Mesenchymal stem cell (in vitro differentiated cells and primary cell): ENCODE measurements around the gene GLMN.
A peak's percentile ranks its signal among the peaks of the same experiment; 100 is the strongest.
"Not testable (repeated sequence)": the region's sequence is repeated elsewhere in the genome, so short reads cannot be mapped to it uniquely, and the experiment has no call there.

Experiments
- DNase-seq: peaks from one replicate; pipeline ENCODE4 v3.0.0-alpha.2; 2013
- H2AFZ ChIP-seq: one replicate; pipeline ENCODE4 v1.6.1; 2013; ENCODE audit warnings: low read depth, mild to moderate bottlenecking, control low read depth, inconsistent platforms, low read length, moderate library complexity
- H2AK5ac ChIP-seq: 2 replicates; pipeline ENCODE4 v1.6.1; 2013; ENCODE audit warnings: low read length, moderate library complexity, mild to moderate bottlenecking, inconsistent platforms; ENCODE audit not compliant: severe bottlenecking
- H2BK120ac ChIP-seq: one replicate; pipeline ENCODE4 v1.6.1; 2013; ENCODE audit warnings: low read depth, mild to moderate bottlenecking, inconsistent platforms, low read length, moderate library complexity
- H2BK12ac ChIP-seq, 2 experiments: one replicate each; pipeline ENCODE4 v1.6.1; 2013; ENCODE audit warnings: inconsistent platforms in 2 of 2, low read length in 2 of 2, mild to moderate bottlenecking in 2 of 2, moderate library complexity in 2 of 2, control low read depth in 1 of 2
- H2BK15ac ChIP-seq: one replicate; pipeline ENCODE4 v1.6.1; 2013; ENCODE audit warnings: mild to moderate bottlenecking, low read depth, inconsistent platforms; ENCODE audit not compliant: poor library complexity, severe bottlenecking
- H2BK5ac ChIP-seq: 2 replicates; pipeline ENCODE4 v1.6.1; 2013; ENCODE audit warnings: low read depth, mild to moderate bottlenecking, low read length, control low read depth, inconsistent platforms; ENCODE audit not compliant: poor library complexity, severe bottlenecking
- H3K14ac ChIP-seq, 2 experiments: one replicate each; pipeline ENCODE4 v1.6.1; 2013; ENCODE audit warnings: inconsistent platforms in 2 of 2, low read length in 2 of 2, control low read depth in 1 of 2, mild to moderate bottlenecking in 1 of 2, moderate library complexity in 1 of 2
- H3K18ac ChIP-seq, 2 experiments: one replicate each; pipeline ENCODE4 v1.6.1; 2013; ENCODE audit warnings: inconsistent platforms in 2 of 2, low read length in 2 of 2, control low read depth in 1 of 2, low read depth in 1 of 2, mild to moderate bottlenecking in 1 of 2
- H3K23ac ChIP-seq, 2 experiments: one replicate each; pipeline ENCODE4 v1.6.1; 2013; ENCODE audit warnings: inconsistent platforms in 2 of 2, low read length in 2 of 2, mild to moderate bottlenecking in 2 of 2, moderate library complexity in 2 of 2, control low read depth in 1 of 2
- H3K27ac ChIP-seq: 2 replicates; pipeline ENCODE4 v1.5.1; 2013; ENCODE audit warnings: mild to moderate bottlenecking, moderate library complexity, low read length, control low read depth, inconsistent platforms; ENCODE audit not compliant: poor library complexity, severe bottlenecking
- H3K27me3 ChIP-seq, 2 experiments: 2 replicates each; pipeline versions ENCODE4 v1.6.1 to v1.7.0; 2013; ENCODE audit warnings: low read length in 2 of 2, mild to moderate bottlenecking in 2 of 2, moderate library complexity in 2 of 2, control low read depth in 1 of 2, inconsistent platforms in 1 of 2; ENCODE audit not compliant: control insufficient read depth in 1 of 2, insufficient read depth in 1 of 2
- H3K36me3 ChIP-seq, 2 experiments: 2 replicates each; pipeline versions ENCODE4 v1.6.1 to v1.7.0; 2013; ENCODE audit warnings: low read length in 2 of 2, control low read depth in 1 of 2, inconsistent platforms in 1 of 2, low read depth in 1 of 2, mild to moderate bottlenecking in 1 of 2; ENCODE audit not compliant: insufficient read depth in 2 of 2, control insufficient read depth in 1 of 2
- H3K4ac ChIP-seq, 2 experiments: one replicate each; pipeline ENCODE4 v1.6.1; 2013; ENCODE audit warnings: inconsistent platforms in 2 of 2, low read length in 2 of 2, mild to moderate bottlenecking in 2 of 2, moderate library complexity in 2 of 2, control low read depth in 1 of 2, low read depth in 1 of 2
- H3K4me1 ChIP-seq: 2 replicates; pipeline ENCODE4 v1.6.1; 2013; ENCODE audit warnings: low read depth, low read length, control low read depth; ENCODE audit not compliant: control insufficient read depth, insufficient read depth
- H3K4me2 ChIP-seq: 2 replicates; pipeline ENCODE4 v1.6.1; 2013; ENCODE audit warnings: low read length, mild to moderate bottlenecking, inconsistent platforms; ENCODE audit not compliant: poor library complexity, severe bottlenecking
- H3K4me3 ChIP-seq, 2 experiments: 2 replicates each; pipeline versions ENCODE4 v1.5.1 to v1.7.0; 2013; ENCODE audit warnings: low read length in 2 of 2, mild to moderate bottlenecking in 2 of 2, control low read depth in 1 of 2, low read depth in 1 of 2; ENCODE audit not compliant: insufficient read depth in 1 of 2
- H3K79me1 ChIP-seq: replicated peaks from 2 replicates; pipeline ENCODE4 v1.6.1; 2013; ENCODE audit warnings: mild to moderate bottlenecking, control low read depth, low read length, inconsistent platforms; ENCODE audit not compliant: poor library complexity, severe bottlenecking
- H3K9ac ChIP-seq: 2 replicates; pipeline ENCODE4 v1.7.0; 2013; ENCODE audit warnings: mild to moderate bottlenecking, low read length, moderate library complexity
- H3K9me3 ChIP-seq: 2 replicates; pipeline ENCODE4 v1.7.0; 2013; ENCODE audit warnings: mild to moderate bottlenecking, low read length; ENCODE audit not compliant: control insufficient read depth
- H4K8ac ChIP-seq: one replicate; pipeline ENCODE4 v1.6.1; 2013; ENCODE audit warnings: inconsistent platforms, mild to moderate bottlenecking, low read length, moderate library complexity
- H4K91ac ChIP-seq: one replicate; pipeline ENCODE4 v1.6.1; 2013; ENCODE audit warnings: mild to moderate bottlenecking, low read length, inconsistent platforms
- WGBS: methylation state at CpG from one replicate; pipeline ENCODE4 v1.1.7; 2013; ENCODE audit warnings: mixed read lengths; 5-methylcytosine and 5-hydroxymethylcytosine counted together

The GLMN gene

GRCh38 chr1:92291372-92291999 lies 7.3 kb downstream of the GLMN start:
- no peak overlapping the region for H3K23ac ChIP-seq
- no peak overlapping the region for H2AK5ac ChIP-seq
- no peak overlapping the region for H3K4me2 ChIP-seq
- H3K36me3 ChIP-seq, result peaks cover 3 to 63% of the 10 kb centered on the region in 2 experiments
- H2BK12ac ChIP-seq, result no peak overlapping the region
- no peaks in the 10 kb centered on the region for H3K9me3 ChIP-seq
- no peak overlapping the region for H3K4me3 ChIP-seq
- no peak overlapping the region for H2BK15ac ChIP-seq
- H4K91ac ChIP-seq, result no peak overlapping the region
- no peak overlapping the region for H3K14ac ChIP-seq
- no peaks in the 10 kb centered on the region for H3K4me1 ChIP-seq
- H3K18ac ChIP-seq, result no peak overlapping the region
- peak; percentile 73 for DNase-seq
- no peaks in the 10 kb centered on the region for H3K27me3 ChIP-seq
- 65% methylated on average over 3 of the region's 3 CpGs for WGBS
- no peak overlapping the region for H2AFZ ChIP-seq
- H2BK5ac ChIP-seq, result no peak overlapping the region
- H3K4ac ChIP-seq, result no peak overlapping the region
- no peak overlapping the region for H2BK120ac ChIP-seq
- no peak overlapping the region for H3K27ac ChIP-seq
- peaks cover 7% of the 10 kb centered on the region for H3K79me1 ChIP-seq
- no peak overlapping the region for H3K9ac ChIP-seq
- no peak overlapping the region for H4K8ac ChIP-seq

GRCh38 chr1:92281411-92281810 lies 17.4 kb downstream of the GLMN start:
- H3K4me1 ChIP-seq, H3K4me3 ChIP-seq, H2BK120ac ChIP-seq, H3K4me2 ChIP-seq, H2BK12ac ChIP-seq, H3K79me1 ChIP-seq, H3K9ac ChIP-seq, H3K23ac ChIP-seq, H2AK5ac ChIP-seq, H4K8ac ChIP-seq, H3K4ac ChIP-seq, H3K14ac ChIP-seq, H2BK5ac ChIP-seq, DNase-seq, H3K27me3 ChIP-seq, H4K91ac ChIP-seq, H2AFZ ChIP-seq, H2BK15ac ChIP-seq, H3K18ac ChIP-seq, H3K9me3 ChIP-seq, H3K27ac ChIP-seq: not testable (repeated sequence)
- H3K36me3 ChIP-seq, result peaks cover 13 to 40% of the 10 kb centered on the region in 2 experiments
- WGBS, result 98% methylated on average over 2 of the region's 2 CpGs

- H3K14ac ChIP-seq, result peak overlapping the region in 1 of 2 experiments; percentile 48
- not testable (repeated sequence) for H3K4me2 ChIP-seq, H3K4me1 ChIP-seq, H2AK5ac ChIP-seq, H2AFZ ChIP-seq, H3K79me1 ChIP-seq, H3K9me3 ChIP-seq, H3K18ac ChIP-seq, H2BK15ac ChIP-seq, H2BK5ac ChIP-seq, H2BK120ac ChIP-seq, H2BK12ac ChIP-seq, H3K23ac ChIP-seq, H3K4ac ChIP-seq, H3K27me3 ChIP-seq, H3K9ac ChIP-seq, DNase-seq, H3K27ac ChIP-seq
- WGBS, result 97% methylated on average over 15 of the region's 15 CpGs
- peak overlapping the region; percentile 61 for H4K91ac ChIP-seq
- H3K4me3 ChIP-seq, result peak overlapping the region in 1 of 2 experiments; percentile 9
- H4K8ac ChIP-seq, result peak overlapping the region; percentile 13
- H3K36me3 ChIP-seq, result peaks cover 15 to 45% of the 10 kb centered on the region in 2 experiments
These were observed 19.0 kb downstream of the GLMN start for GRCh38 chr1:92279781-92280180.

- Histone ChIP-seq H3K36me3 (peaks cover 19 to 66% of the 10 kb centered on the region in 2 experiments), H3K23ac (no peak overlapping the region), H3K9me3 (peaks cover 4% of the 10 kb centered on the region), H3K18ac (no peak overlapping the region), H3K14ac (no peak overlapping the region), H2AK5ac (no peak overlapping the region), H2BK120ac (no peak overlapping the region), H3K4me2 (no peak overlapping the region), H2BK12ac (no peak overlapping the region), H3K4ac (no peak overlapping the region), H3K9ac (no peak overlapping the region), H2AFZ (no peak overlapping the region), H2BK15ac (no peak overlapping the region), H3K27ac (no peak overlapping the region), H3K79me1 (peaks cover 14% of the 10 kb centered on the region), H4K91ac (no peak overlapping the region), H2BK5ac (no peak overlapping the region), H3K27me3 (no peaks in the 10 kb centered on the region), H4K8ac (no peak overlapping the region), H3K4me1 (no peaks in the 10 kb centered on the region), H3K4me3 (no peak overlapping the region)
- 100% methylated on average over 3 of the region's 4 CpGs for WGBS
- DNase-seq, result peak; percentile 63
These were observed 21.6 kb downstream of the GLMN start for GRCh38 chr1:92277105-92277723.
